WTC11 (cell line): ENCODE measurements around the gene EAF1. TPM values are rescaled to one million over a fixed set of nuclear protein-coding genes. Genes with fewer than 3 reads are reported as not detected.

ENCODE experiments used
- ATAC-seq: fragments of 200-7000 bp; cut with Tn5 transposase; 2 replicates; pipeline ENCODE4 v1.10.0; 2021; ENCODE audit warnings: mild to moderate bottlenecking, moderate library complexity
- CTCF ChIA-PET: fragments of 300-600 bp; sonication (Branson Sonifier 250); formaldehyde crosslinking; loops from one replicate; lab custom pipeline; 2021; ENCODE audit warnings: antibody characterized with exemption; lab: Charles Lee
- POLR2A ChIA-PET: fragments of 350-600 bp; sonication (Branson Sonifier 250); formaldehyde crosslinking; loops from one replicate; lab custom pipeline; 2021; ENCODE audit warnings: antibody characterized with exemption; lab: Charles Lee
- DNase-seq: peaks from one replicate; pipeline ENCODE4 v3.0.0; 2021; ENCODE audit warnings: low spot score
- H3K27ac Mint-ChIP-seq: 2 replicates; pipeline ENCODE4 v1.8.0; 2021; ENCODE audit warnings: mixed read lengths
- H3K27me3 Mint-ChIP-seq: 2 replicates; pipeline ENCODE4 v1.8.0; 2021; ENCODE audit warnings: low read depth, mild to moderate bottlenecking, moderate library complexity, mixed read lengths
- H3K36me3 Mint-ChIP-seq: 2 replicates; pipeline ENCODE4 v1.8.0; 2021; ENCODE audit warnings: mixed read lengths
- H3K4me1 Mint-ChIP-seq: 2 replicates; pipeline ENCODE4 v1.8.0; 2022; ENCODE audit warnings: mixed read lengths
- H3K4me3 Mint-ChIP-seq: 2 replicates; pipeline ENCODE4 v1.8.0; 2021; ENCODE audit warnings: mild to moderate bottlenecking, moderate library complexity, mixed read lengths
- H3K9me3 Mint-ChIP-seq: 2 replicates; pipeline ENCODE4 v1.8.0; 2021; ENCODE audit warnings: mixed read lengths
- ATF3 ChIP-seq: sonication (generic); formaldehyde crosslinking; conservative IDR thresholded peaks from 2 replicates; pipeline ENCODE4 v1.8.1; 2022; ENCODE audit warnings: mild to moderate bottlenecking, missing genetic modification reagents
- GRHL2 ChIP-seq: fragments of 250-450 bp; sonication (Bioruptor Pico); IDR thresholded peaks from 2 replicates; pipeline ENCODE4 v1.8.0; 2022; ENCODE audit warnings: mild to moderate bottlenecking, moderate library complexity; ENCODE audit not compliant: insufficient replicate concordance, severe bottlenecking
- GTF2I ChIP-seq: fragments of 250-450 bp; sonication (Bioruptor Pico); conservative IDR thresholded peaks from 2 replicates; pipeline ENCODE4 v1.4.0; 2021; ENCODE audit warnings: mild to moderate bottlenecking
- IRF2 ChIP-seq: sonication (generic); formaldehyde crosslinking; IDR thresholded peaks from 2 replicates; pipeline ENCODE4 v1.8.0; 2022; ENCODE audit warnings: low read depth, missing genetic modification reagents, borderline replicate concordance
- JAZF1 ChIP-seq: fragments of 250-450 bp; sonication (Bioruptor Pico); IDR thresholded peaks from 2 replicates; pipeline ENCODE4 v1.9.0; 2021; ENCODE audit warnings: moderate library complexity, mild to moderate bottlenecking, inconsistent platforms
- JUN ChIP-seq: sonication (generic); formaldehyde crosslinking; IDR thresholded peaks from 2 replicates; pipeline ENCODE4 v1.8.0; 2023; ENCODE audit warnings: mild to moderate bottlenecking, missing genetic modification reagents
- MYBL2 ChIP-seq: sonication (generic); formaldehyde crosslinking; IDR thresholded peaks from 2 replicates; pipeline ENCODE4 v1.8.1; 2023; ENCODE audit warnings: mild to moderate bottlenecking, moderate library complexity, missing genetic modification reagents
- NR1H2 ChIP-seq: sonication (generic); formaldehyde crosslinking; IDR thresholded peaks from 2 replicates; pipeline ENCODE4 v1.9.0; 2021; ENCODE audit warnings: mild to moderate bottlenecking, moderate library complexity, missing genetic modification reagents
- NR3C1 ChIP-seq: sonication (generic); formaldehyde crosslinking; conservative IDR thresholded peaks from 2 replicates; pipeline ENCODE4 v1.8.1; 2023; ENCODE audit warnings: low read depth, mild to moderate bottlenecking, missing genetic modification reagents
- RORB ChIP-seq: fragments of 250-450 bp; sonication (Bioruptor Pico); IDR thresholded peaks from 2 replicates; pipeline ENCODE4 v1.9.0; 2021; ENCODE audit warnings: mild to moderate bottlenecking
- SOX15 ChIP-seq: fragments of 250-450 bp; sonication (Bioruptor Pico); IDR thresholded peaks from 2 replicates; pipeline ENCODE4 v1.9.0; 2021; ENCODE audit warnings: mild to moderate bottlenecking
- SP1 ChIP-seq: sonication (generic); formaldehyde crosslinking; conservative IDR thresholded peaks from 2 replicates; pipeline ENCODE4 v1.8.1; 2022; ENCODE audit warnings: missing genetic modification reagents
- TCF7 ChIP-seq: sonication (generic); formaldehyde crosslinking; IDR thresholded peaks from 2 replicates; pipeline ENCODE4 v1.8.0; 2022; ENCODE audit warnings: mild to moderate bottlenecking, low read depth, missing genetic modification reagents, moderate library complexity
- ZNF121 ChIP-seq: sonication (generic); formaldehyde crosslinking; IDR thresholded peaks from 2 replicates; pipeline ENCODE4 v1.8.0; 2023; ENCODE audit warnings: missing genetic modification reagents
- ZNF138 ChIP-seq: sonication (generic); formaldehyde crosslinking; conservative IDR thresholded peaks from 2 replicates; pipeline ENCODE4 v1.8.1; 2022; ENCODE audit warnings: mild to moderate bottlenecking, moderate library complexity, missing genetic modification reagents
- ZNF423 ChIP-seq: fragments of 250-450 bp; sonication (Bioruptor Pico); IDR thresholded peaks from 2 replicates; pipeline ENCODE4 v2.1.2; 2022; ENCODE audit warnings: mild to moderate bottlenecking, moderate library complexity
- total RNA-seq: library from RNA; stranded (reverse); gene quantifications from 3 replicates; pipeline ENCODE4 v1.2.3, GENCODE V29; 2021
- TF ChIP-seq, protein P1 (sequence below): sonication (generic); formaldehyde crosslinking; IDR thresholded peaks from 2 replicates; pipeline ENCODE4 v1.8.0; 2023; ENCODE audit warnings: missing genetic modification reagents, mild to moderate bottlenecking, borderline replicate concordance
- TF ChIP-seq, protein P2 (sequence below): sonication (generic); formaldehyde crosslinking; IDR thresholded peaks from 2 replicates; pipeline ENCODE4 v1.8.1; 2022; ENCODE audit warnings: low read depth, mild to moderate bottlenecking, moderate library complexity, missing genetic modification reagents, borderline replicate concordance
- TF ChIP-seq, protein P3 (sequence below): sonication (generic); formaldehyde crosslinking; IDR thresholded peaks from 2 replicates; pipeline ENCODE4 v1.8.1; 2023; ENCODE audit warnings: mild to moderate bottlenecking, moderate library complexity, missing genetic modification reagents
- TF ChIP-seq, protein P4 (sequence below): fragments of 250-450 bp; sonication (Bioruptor Pico); IDR thresholded peaks from 2 replicates; pipeline ENCODE4 v1.9.0; 2021; ENCODE audit warnings: mild to moderate bottlenecking

The EAF1 gene
- total RNA-seq, 1 experiment from 2014 or later: 25.4 TPM

DNA sequence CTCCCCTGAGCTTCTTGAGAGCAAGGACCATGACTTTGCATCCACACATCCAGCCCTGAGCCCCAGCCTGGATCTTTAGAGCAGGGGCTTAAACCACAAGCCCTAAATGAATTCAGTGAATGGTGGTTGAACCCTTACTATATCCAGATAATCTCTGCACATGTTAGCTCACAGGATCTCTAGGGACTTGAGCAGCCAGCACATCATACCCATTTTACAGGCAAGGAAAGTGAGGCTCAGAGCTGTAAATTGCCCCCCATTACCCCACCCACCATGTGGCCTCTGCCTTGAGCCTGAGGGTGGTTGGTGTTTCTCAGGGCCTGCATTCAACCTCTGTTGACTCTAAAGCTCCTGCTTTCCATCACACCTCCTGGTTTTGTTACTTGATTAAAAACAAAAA, 27.6 kb downstream of the EAF1 start:
- no peak for DNase-seq
- Mint-ChIP-seq H3K36me3 (no peaks in the 10 kb centered on the region), H3K9me3 (peaks cover 4% of the 10 kb centered on the region; the same call in 1 of the 2 replicates), H3K27me3 (no peaks in the 10 kb centered on the region), H3K27ac (no peak overlapping the region), H3K4me3 (no peak overlapping the region), H3K4me1 (no peaks in the 10 kb centered on the region)
- ChIA-PET CTCF (interaction anchor here (0.6 to 1.6 kb wide), 4 partner anchors 17 to 342 kb away, joined by 3 to 4 read pairs (median 4); no protein-coding TSS in a partner anchor), POLR2A (interaction anchor here (0.6 kb wide), 1 partner anchor 384 kb away, joined by 3 read pairs; no protein-coding TSS in a partner anchor)
- no peak for ATAC-seq
- TF ChIP-seq GTF2I (CRISPR knock-in tag) (no peak), TCF7 (CRISPR knock-in tag) (no peak), ZNF423 (CRISPR knock-in tag) (no peak), RORB (CRISPR knock-in tag) (no peak), IRF2 (CRISPR knock-in tag) (no peak), ATF3 (CRISPR knock-in tag) (no peak), SP1 (CRISPR knock-in tag) (no peak), ZNF138 (CRISPR knock-in tag) (no peak), GRHL2 (CRISPR knock-in tag) (no peak), SOX15 (CRISPR knock-in tag) (no peak), NR3C1 (CRISPR knock-in tag) (no peak)
- TF ChIP-seq, protein P1, sequence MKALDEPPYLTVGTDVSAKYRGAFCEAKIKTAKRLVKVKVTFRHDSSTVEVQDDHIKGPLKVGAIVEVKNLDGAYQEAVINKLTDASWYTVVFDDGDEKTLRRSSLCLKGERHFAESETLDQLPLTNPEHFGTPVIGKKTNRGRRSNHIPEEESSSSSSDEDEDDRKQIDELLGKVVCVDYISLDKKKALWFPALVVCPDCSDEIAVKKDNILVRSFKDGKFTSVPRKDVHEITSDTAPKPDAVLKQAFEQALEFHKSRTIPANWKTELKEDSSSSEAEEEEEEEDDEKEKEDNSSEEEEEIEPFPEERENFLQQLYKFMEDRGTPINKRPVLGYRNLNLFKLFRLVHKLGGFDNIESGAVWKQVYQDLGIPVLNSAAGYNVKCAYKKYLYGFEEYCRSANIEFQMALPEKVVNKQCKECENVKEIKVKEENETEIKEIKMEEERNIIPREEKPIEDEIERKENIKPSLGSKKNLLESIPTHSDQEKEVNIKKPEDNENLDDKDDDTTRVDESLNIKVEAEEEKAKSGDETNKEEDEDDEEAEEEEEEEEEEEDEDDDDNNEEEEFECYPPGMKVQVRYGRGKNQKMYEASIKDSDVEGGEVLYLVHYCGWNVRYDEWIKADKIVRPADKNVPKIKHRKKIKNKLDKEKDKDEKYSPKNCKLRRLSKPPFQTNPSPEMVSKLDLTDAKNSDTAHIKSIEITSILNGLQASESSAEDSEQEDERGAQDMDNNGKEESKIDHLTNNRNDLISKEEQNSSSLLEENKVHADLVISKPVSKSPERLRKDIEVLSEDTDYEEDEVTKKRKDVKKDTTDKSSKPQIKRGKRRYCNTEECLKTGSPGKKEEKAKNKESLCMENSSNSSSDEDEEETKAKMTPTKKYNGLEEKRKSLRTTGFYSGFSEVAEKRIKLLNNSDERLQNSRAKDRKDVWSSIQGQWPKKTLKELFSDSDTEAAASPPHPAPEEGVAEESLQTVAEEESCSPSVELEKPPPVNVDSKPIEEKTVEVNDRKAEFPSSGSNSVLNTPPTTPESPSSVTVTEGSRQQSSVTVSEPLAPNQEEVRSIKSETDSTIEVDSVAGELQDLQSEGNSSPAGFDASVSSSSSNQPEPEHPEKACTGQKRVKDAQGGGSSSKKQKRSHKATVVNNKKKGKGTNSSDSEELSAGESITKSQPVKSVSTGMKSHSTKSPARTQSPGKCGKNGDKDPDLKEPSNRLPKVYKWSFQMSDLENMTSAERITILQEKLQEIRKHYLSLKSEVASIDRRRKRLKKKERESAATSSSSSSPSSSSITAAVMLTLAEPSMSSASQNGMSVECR (CRISPR knock-in tag): no peak
- TF ChIP-seq, protein P2, sequence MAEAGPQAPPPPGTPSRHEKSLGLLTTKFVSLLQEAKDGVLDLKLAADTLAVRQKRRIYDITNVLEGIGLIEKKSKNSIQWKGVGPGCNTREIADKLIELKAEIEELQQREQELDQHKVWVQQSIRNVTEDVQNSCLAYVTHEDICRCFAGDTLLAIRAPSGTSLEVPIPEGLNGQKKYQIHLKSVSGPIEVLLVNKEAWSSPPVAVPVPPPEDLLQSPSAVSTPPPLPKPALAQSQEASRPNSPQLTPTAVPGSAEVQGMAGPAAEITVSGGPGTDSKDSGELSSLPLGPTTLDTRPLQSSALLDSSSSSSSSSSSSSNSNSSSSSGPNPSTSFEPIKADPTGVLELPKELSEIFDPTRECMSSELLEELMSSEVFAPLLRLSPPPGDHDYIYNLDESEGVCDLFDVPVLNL (CRISPR knock-in tag): no peak
- TF ChIP-seq, protein P3, sequence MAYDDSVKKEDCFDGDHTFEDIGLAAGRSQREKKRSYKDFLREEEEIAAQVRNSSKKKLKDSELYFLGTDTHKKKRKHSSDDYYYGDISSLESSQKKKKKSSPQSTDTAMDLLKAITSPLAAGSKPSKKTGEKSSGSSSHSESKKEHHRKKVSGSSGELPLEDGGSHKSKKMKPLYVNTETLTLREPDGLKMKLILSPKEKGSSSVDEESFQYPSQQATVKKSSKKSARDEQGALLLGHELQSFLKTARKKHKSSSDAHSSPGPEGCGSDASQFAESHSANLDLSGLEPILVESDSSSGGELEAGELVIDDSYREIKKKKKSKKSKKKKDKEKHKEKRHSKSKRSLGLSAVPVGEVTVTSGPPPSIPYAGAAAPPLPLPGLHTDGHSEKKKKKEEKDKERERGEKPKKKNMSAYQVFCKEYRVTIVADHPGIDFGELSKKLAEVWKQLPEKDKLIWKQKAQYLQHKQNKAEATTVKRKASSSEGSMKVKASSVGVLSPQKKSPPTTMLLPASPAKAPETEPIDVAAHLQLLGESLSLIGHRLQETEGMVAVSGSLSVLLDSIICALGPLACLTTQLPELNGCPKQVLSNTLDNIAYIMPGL (CRISPR knock-in tag): no peak
- TF ChIP-seq, protein P4, sequence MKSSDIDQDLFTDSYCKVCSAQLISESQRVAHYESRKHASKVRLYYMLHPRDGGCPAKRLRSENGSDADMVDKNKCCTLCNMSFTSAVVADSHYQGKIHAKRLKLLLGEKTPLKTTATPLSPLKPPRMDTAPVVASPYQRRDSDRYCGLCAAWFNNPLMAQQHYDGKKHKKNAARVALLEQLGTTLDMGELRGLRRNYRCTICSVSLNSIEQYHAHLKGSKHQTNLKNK (CRISPR knock-in tag): no peak

DNA sequence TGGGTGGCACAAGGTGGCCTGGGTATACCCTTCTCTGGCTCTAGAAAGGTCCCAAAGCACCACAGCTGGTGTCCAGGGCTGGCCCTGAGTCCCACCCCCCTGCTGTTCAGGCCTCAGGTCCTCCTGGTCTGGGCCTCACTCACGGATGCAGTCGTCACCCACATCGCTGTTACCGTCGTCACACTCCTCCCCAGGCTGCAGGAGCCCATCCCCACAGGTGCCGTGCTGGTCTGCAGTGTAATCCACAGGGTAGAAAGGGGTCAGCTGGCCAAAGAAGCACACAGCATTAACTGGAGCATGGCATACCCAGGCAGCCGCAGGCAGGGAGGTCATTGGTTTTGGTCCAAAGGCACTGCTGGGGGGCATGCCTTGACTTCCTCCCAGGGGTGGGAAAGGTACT, 28.4 kb downstream of the EAF1 start:
- ATAC-seq: no peak
- DNase-seq: no peak
- H3K9me3 Mint-ChIP-seq: peaks cover 4% of the 10 kb centered on the region; the same call in 1 of the 2 replicates
- ChIA-PET POLR2A (no interaction called here), CTCF (interaction anchor here (1.5 to 1.6 kb wide), 2 partner anchors 50 to 71 kb away, joined by 3 to 4 read pairs; no protein-coding TSS in a partner anchor)
- H3K27ac Mint-ChIP-seq: peak overlapping the region; percentile 49; the same call in 1 of the 2 replicates
- H3K27me3 Mint-ChIP-seq: no peaks in the 10 kb centered on the region
- H3K36me3 Mint-ChIP-seq: no peaks in the 10 kb centered on the region
- TF ChIP-seq ZNF121 (no peak), RORB (CRISPR knock-in tag) (no peak), NR1H2 (CRISPR knock-in tag) (no peak), JUN (CRISPR knock-in tag) (no peak), MYBL2 (CRISPR knock-in tag) (no peak), JAZF1 (CRISPR knock-in tag) (no peak), IRF2 (CRISPR knock-in tag) (no peak)
- no peaks in the 10 kb centered on the region for H3K4me1 Mint-ChIP-seq
- no peak overlapping the region for H3K4me3 Mint-ChIP-seq
